Smooth muscle cell (in vitro differentiated cells): ENCODE results near the gene WDR48. TPM values are rescaled to one million over a fixed set of nuclear protein-coding genes. Genes with fewer than 3 reads are reported as not detected.

Experiments used
- DNase-seq: peaks from one replicate; lab custom pipeline; 2025; ENCODE audit not compliant: unreplicated experiment; lab: John Stamatoyannopoulos, UW
- H2AFZ ChIP-seq: fragments of 200-600 bp; sonication (generic); 2 replicates; pipeline ENCODE4 v1.6.0; 2016; ENCODE audit warnings: antibody characterized with exemption, low read depth, mild to moderate bottlenecking
- H3F3A ChIP-seq: fragments of 200-600 bp; sonication (generic); 2 replicates; pipeline ENCODE4 v1.6.0; 2017; ENCODE audit warnings: antibody characterized with exemption, low read depth
- H3K27ac ChIP-seq: fragments of 200-600 bp; sonication (generic); 2 replicates; pipeline ENCODE4 v1.5.1; 2016; ENCODE audit warnings: low read depth, mild to moderate bottlenecking
- H3K27me3 ChIP-seq: fragments of 200-600 bp; sonication (generic); 2 replicates; pipeline ENCODE4 v1.6.1; 2016; ENCODE audit warnings: low read depth, mild to moderate bottlenecking
- H3K36me3 ChIP-seq: fragments of 200-600 bp; sonication (generic); 2 replicates; pipeline ENCODE4 v1.5.1; 2016; ENCODE audit warnings: low read depth
- H3K4me1 ChIP-seq: fragments of 200-600 bp; sonication (generic); 2 replicates; pipeline ENCODE4 v1.5.1; 2016; ENCODE audit warnings: low read depth
- H3K4me2 ChIP-seq: fragments of 200-600 bp; sonication (generic); 2 replicates; pipeline ENCODE4 v1.6.0; 2016; ENCODE audit warnings: mild to moderate bottlenecking
- H3K4me3 ChIP-seq: fragments of 200-600 bp; sonication (generic); 2 replicates; pipeline ENCODE4 v1.5.1; 2016; ENCODE audit warnings: mild to moderate bottlenecking
- H3K79me2 ChIP-seq: fragments of 200-600 bp; sonication (generic); 2 replicates; pipeline ENCODE4 v1.6.0; 2016; ENCODE audit warnings: low read depth, mild to moderate bottlenecking
- H3K9ac ChIP-seq: fragments of 200-600 bp; sonication (generic); 2 replicates; pipeline ENCODE4 v1.6.0; 2016; ENCODE audit warnings: low read depth
- H3K9me3 ChIP-seq: fragments of 200-600 bp; sonication (generic); replicated peaks from 2 replicates; pipeline ENCODE4 v1.5.1; 2016; ENCODE audit warnings: low read depth
- H4K20me1 ChIP-seq: fragments of 200-600 bp; sonication (generic); 2 replicates; pipeline ENCODE4 v1.6.0; 2016; ENCODE audit warnings: low read depth
- WGBS: methylation state at CpG from one replicate; pipeline ENCODE4 v1.1.7; 2016; ENCODE audit warnings: low lambda C conversion rate; 5-methylcytosine and 5-hydroxymethylcytosine counted together
- polyA plus RNA-seq: library from polyadenylated mRNA; unstranded; fragments of >200 nt; fragmentation: Nextera tagmentation; extraction: Ambion mirVana; gene quantifications from 2 replicates; pipeline ENCODE4 v1.2.1, GENCODE V29; 2016
- total RNA-seq: library from RNA; depleted of rRNA; stranded (reverse); fragments of >200 nt; gene quantifications from 2 replicates; pipeline ENCODE4 v1.2.3, GENCODE V29; 2014
- TF ChIP-seq, protein P1 (sequence below): fragments of 200-600 bp; sonication (generic); IDR thresholded peaks from 2 replicates; pipeline ENCODE4 v1.5.1; 2017; ENCODE audit warnings: borderline replicate concordance, mild to moderate bottlenecking, antibody characterized with exemption; ENCODE audit not compliant: insufficient read depth, poor library complexity, severe bottlenecking

Gene WDR48
- total and polyA plus RNA-seq, 2 experiments from 2014 or later = 26.9 to 34.6 TPM

- no peak overlapping the region for H3K27ac ChIP-seq
- DNase-seq = no peak
- H2AFZ ChIP-seq = no peak overlapping the region
These were observed 73.3 kb downstream of the WDR48 start for GRCh38 chr3:39124876-39125840.

GRCh38 chr3:39125841-39126500 is 74.2 kb downstream of the WDR48 start:
- Histone ChIP-seq H3K9me3 (no peaks in the 10 kb centered on the region), H3F3A (peaks cover 4% of the 10 kb centered on the region), H3K4me3 (no peak overlapping the region), H3K4me2 (no peak overlapping the region), H2AFZ (no peak overlapping the region), H3K79me2 (no peaks in the 10 kb centered on the region), H3K4me1 (no peaks in the 10 kb centered on the region), H3K36me3 (no peaks in the 10 kb centered on the region), H3K9ac (no peak overlapping the region), H3K27ac (peak overlapping the region; percentile 17), H3K27me3 (no peaks in the 10 kb centered on the region), H4K20me1 (no peaks in the 10 kb centered on the region)
- no peak for DNase-seq
- TF ChIP-seq, protein P1, sequence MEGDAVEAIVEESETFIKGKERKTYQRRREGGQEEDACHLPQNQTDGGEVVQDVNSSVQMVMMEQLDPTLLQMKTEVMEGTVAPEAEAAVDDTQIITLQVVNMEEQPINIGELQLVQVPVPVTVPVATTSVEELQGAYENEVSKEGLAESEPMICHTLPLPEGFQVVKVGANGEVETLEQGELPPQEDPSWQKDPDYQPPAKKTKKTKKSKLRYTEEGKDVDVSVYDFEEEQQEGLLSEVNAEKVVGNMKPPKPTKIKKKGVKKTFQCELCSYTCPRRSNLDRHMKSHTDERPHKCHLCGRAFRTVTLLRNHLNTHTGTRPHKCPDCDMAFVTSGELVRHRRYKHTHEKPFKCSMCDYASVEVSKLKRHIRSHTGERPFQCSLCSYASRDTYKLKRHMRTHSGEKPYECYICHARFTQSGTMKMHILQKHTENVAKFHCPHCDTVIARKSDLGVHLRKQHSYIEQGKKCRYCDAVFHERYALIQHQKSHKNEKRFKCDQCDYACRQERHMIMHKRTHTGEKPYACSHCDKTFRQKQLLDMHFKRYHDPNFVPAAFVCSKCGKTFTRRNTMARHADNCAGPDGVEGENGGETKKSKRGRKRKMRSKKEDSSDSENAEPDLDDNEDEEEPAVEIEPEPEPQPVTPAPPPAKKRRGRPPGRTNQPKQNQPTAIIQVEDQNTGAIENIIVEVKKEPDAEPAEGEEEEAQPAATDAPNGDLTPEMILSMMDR = no peak
- WGBS = 62% methylated on average over 12 of the region's 12 CpGs

More at GRCh38 chr3:39124876-39125840, 73.3 kb downstream of the WDR48 start:
- TF ChIP-seq, protein P1 = peak; percentile 27
- Histone ChIP-seq H3K4me1 (no peaks in the 10 kb centered on the region), H3F3A (peaks cover 4% of the 10 kb centered on the region), H3K4me3 (no peak overlapping the region), H3K9me3 (no peaks in the 10 kb centered on the region), H4K20me1 (no peaks in the 10 kb centered on the region), H3K79me2 (no peaks in the 10 kb centered on the region), H3K36me3 (no peaks in the 10 kb centered on the region), H3K4me2 (no peak overlapping the region), H3K9ac (no peak overlapping the region), H3K27me3 (no peaks in the 10 kb centered on the region)
- WGBS = 71% methylated on average over 5 of the region's 5 CpGs

GRCh38 chr3:39126532-39127071 is 74.8 kb downstream of the WDR48 start:
- no peak for DNase-seq

More at GRCh38 chr3:39126532-39127071, 74.8 kb downstream of the WDR48 start:
- 62% methylated on average over 6 of the region's 6 CpGs for WGBS
- no peaks in the 10 kb centered on the region for H4K20me1 ChIP-seq
- no peak overlapping the region for H3K4me3 ChIP-seq
- H3K4me2 ChIP-seq = no peak overlapping the region
- H2AFZ ChIP-seq = no peak overlapping the region
- peaks cover 4% of the 10 kb centered on the region for H3F3A ChIP-seq
- TF ChIP-seq, protein P1 = peak; percentile 49
- no peaks in the 10 kb centered on the region for H3K4me1 ChIP-seq
- H3K36me3 ChIP-seq = no peaks in the 10 kb centered on the region
- H3K9me3 ChIP-seq = no peaks in the 10 kb centered on the region
- H3K27ac ChIP-seq = no peak overlapping the region
- H3K9ac ChIP-seq = no peak overlapping the region
- no peaks in the 10 kb centered on the region for H3K27me3 ChIP-seq
- H3K79me2 ChIP-seq = no peaks in the 10 kb centered on the region
